Purkinje cell (primary cell): ENCODE results near the gene HOXA11. TPM values are rescaled to one million over a fixed set of nuclear protein-coding genes. Genes with fewer than 3 reads are reported as not detected.

ENCODE experiments used
- polyA plus RNA-seq: library from polyadenylated mRNA; unstranded; fragments of >200 nt; fragmentation: Nextera tagmentation; gene quantifications from 2 replicates; pipeline ENCODE4 v1.2.1, GENCODE V29; 2014

HOXA11 gene
- polyA plus RNA-seq, result not detected in 2 replicates

DNA sequence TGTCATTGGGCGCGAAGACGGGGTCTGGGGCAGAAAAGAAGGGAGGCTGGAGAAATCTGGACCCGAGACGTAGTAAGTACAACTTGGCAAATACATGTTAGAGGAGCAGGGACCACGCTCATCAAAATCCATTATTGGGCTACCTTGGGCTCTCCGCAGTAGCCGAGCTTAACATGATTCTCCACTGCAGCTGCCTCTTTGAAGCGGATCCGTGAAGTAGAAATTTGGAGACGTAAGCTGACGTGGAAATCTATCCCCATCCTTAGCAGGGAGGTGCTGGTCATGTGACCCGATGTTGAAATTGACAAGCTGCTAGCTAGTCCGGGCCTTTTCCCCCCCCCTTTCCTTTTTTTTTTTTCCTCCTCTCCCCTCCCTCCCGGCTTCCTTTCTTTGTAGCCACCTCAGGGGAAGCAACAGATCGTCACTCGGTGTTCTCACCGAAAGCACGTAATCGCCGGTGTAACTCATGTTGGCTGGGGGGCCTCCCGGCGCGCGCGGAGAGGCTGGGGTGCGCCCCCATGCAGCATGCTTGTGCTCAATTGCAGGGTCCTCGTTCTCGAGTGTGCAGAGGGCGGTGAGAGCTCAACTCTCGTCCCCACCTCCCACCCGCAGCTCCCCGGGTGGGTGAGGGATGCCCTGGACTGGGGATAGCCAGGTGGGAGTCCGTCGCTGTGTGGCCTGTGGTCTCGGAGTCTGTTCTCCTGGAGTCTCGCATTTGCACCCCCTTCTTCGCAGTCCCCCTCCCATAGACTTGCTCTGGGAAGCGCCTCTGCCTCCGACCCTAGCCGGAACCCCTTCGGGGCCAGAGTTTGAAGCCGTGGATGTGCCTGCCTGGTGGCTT, at the start of gene HOXA11:
HOXA11 (minus strand) TSS at position 220 of the 841 bp plus-strand sequence; CDS start at position 132, 88 bp downstream.

DNA sequence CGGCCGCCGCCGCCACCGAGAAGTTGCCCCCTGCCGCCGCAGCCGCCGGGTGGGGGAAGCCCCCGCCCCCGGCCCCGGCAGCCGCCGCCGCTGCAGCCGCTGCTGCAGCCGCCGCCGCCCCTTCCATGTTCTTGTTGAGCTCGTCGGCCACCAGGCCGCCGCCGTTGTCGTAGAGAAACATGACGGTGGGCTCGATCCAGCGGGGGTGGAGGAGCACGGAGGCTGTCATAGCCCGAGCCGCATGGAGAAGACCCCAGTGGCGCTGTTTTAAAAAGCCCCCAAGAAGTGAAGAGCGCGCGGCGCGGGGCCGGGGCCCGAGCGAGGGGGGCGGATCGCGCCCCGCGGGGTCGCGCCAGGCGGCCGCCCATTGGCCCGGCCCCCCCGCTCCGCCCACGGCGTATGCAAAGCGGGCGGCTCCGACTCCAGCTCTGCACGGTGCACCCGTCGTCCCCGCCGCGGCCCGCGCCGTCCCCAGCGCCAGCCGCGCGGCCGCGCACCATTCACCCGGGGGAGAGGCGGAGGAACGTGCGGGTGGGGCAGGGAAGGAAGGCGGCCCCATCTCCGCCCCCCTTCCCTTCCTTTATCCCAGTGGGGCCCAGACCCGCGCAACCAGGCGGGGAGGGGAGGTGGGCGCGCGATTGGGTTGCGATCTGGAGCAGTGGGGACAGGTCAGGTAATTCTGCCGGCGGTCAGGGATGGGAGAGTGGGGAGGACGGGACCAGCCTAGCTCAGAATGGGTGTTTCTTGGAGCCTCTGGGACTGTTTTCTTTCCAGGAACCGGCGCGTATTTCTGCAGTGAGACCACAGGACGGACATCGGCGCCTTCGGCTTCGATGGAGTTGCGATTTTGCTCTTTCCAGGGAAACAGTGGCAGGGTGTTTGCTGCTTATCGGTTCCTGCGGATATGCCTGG, 15.1 kb upstream of the HOXA11 start, which contains the start of gene HOXA13:
HOXA13 (minus strand) TSS at position 243 of the 912 bp plus-strand sequence; CDS start at position 229, 14 bp downstream.

DNA sequence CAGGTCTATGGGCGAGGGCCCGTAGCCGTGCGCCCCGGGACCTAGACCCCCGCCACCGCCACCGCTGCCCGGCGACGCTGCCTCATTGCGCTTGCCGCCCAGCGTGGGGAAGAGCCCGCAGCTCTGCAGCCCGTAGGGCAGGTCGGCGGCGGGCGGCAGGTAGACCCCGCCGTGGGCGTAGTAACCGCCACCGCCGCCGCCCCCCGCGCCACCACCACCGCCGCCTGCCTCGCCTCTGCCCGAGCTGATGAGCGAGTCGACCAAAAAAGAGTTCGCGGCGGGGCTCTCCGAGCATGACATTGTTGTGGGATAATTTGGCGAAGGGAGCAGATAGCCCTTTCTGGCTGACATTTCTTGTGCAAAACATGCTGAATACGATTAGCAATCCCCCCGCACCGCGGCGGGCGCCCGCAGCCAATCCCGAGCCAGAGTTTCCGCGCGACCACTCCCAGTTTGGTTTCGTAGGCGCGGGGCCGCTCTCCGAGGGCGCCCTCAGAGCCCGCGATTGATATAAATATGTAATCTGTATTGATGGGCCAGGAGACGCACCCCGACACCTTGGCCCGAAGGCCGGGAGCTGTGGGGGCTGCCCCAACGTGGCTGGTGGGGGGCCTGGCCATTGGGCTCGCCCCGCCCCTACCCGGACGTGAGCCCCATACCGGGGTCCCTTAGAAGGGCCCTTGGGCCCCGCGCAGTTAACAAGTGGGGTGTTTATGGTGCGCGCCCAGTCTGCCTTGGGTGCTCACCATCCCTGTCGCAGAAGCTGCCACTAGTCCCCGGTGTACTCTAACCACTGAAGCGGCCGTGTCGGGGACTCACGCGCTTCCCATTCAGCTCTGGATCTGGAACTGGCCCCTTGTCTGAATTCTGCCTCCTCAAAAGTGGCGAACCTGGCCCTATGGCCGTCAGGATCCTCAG, 10.8 kb downstream of the HOXA11 start, which contains the start of gene HOXA10:
HOXA10 (minus strand) TSS at position 365 of the 918 bp plus-strand sequence; CDS start at position 351, 14 bp downstream.

DNA sequence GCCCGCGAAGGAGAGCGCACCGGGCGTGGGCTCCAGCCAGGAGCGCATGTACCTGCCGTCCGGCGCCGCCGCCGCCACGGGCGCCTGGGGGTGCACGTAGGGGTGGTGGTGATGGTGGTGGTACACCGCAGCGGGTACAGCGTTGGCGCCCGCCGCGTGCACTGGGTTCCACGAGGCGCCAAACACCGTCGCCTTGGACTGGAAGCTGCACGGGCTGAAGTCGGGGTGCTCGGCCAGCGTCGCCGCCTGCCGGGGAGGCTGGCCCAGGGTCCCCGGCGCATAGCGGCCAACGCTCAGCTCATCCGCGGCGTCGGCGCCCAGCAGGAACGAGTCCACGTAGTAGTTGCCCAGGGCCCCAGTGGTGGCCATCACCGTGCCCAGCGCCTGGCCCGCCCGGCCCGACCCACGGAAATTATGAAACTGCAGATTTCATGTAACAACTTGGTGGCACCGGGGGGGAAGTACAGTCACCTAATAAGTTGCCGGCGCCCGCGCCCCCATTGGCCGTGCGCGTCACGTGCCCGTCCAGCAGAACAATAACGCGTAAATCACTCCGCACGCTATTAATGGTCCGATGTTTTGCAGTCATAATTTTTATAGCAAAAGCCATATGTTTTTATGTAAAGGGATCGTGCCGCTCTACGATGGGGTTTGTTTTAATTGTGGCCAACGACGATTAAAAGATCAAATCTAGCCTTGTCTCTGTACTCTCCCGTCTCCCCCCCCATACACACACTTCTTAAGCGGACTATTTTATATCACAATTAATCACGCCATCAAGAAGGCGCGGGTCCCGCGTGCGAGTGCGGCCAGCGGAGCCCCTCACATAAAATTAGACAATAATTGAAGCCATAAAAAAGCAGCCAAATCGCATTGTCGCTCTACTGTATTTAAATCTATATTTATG, 19.7 kb downstream of the HOXA11 start, which contains the start of gene HOXA9:
HOXA9 (minus strand) TSS at position 449 of the 907 bp plus-strand sequence; CDS start at position 369, 80 bp downstream.

DNA sequence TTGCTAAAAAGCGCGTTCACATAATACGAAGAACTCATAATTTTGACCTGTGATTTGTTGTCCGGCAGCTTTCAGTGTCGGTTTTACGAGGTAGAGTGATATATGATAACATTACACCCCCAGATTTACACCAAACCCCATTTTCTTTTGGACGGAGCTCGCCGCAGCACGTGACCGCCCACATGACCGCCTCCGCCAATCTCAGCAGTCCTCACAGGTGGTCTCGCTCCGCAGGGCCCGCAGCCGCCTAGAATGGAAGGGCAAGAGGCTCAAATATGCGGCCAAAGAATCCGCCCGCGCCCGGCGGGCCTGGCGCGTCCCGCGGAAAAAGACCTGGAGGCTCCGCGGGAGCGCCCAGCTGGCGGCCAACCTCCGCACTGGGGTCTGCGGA, 28.5 kb downstream of the HOXA11 start, which contains the start of gene HOXA7:
HOXA7 (minus strand) TSS at position 168 of the 391 bp plus-strand sequence; CDS start at position 38, 130 bp downstream.

DNA sequence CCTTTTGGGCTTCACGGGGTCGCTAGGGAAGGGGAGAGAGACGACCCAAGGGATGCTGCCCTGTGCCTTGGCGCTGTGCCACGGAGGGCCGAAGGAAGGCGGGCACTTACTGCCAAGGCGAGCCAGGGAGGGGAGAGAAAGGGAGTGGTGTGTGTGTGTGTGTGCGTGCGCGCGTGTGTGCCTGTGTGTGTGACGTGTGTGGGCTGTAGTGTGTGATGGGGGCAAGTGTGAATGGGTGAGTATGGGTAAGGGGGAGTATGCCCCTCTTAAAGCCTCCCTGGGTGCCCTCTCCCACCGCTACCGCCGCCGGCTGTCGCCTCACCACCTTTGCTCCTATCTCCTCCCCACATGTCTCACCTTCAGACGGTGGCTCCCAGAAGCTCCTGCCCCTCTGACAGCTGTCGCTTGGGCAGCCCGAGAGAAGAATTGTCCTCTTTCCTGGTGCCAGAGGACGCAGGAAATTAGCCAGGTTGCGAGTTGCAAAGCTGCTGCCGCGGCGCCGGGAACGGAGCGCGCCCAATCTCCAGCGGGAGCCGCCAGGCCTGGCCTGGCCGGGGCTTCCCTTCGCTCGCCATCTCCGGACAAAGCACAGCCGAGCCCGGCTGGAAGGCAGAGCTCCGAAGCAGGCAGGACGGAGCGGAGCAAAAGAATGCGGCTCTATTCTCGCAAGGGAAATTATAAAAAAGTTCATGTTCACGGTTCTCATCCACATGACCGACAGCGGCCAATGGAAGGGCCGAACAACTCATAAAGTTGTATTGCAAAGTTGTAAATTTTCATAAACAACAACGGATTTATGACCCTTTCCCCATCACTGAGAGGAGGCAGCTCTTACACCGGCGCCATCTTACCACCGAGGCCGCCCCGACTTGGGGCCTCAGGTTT, 32.9 kb downstream of the HOXA11 start, which contains the start of gene HOXA3:
HOXA3 (minus strand) TSS at position 653 of the 885 bp plus-strand sequence. CDS start 41,943 bp downstream, outside the sequence.

DNA sequence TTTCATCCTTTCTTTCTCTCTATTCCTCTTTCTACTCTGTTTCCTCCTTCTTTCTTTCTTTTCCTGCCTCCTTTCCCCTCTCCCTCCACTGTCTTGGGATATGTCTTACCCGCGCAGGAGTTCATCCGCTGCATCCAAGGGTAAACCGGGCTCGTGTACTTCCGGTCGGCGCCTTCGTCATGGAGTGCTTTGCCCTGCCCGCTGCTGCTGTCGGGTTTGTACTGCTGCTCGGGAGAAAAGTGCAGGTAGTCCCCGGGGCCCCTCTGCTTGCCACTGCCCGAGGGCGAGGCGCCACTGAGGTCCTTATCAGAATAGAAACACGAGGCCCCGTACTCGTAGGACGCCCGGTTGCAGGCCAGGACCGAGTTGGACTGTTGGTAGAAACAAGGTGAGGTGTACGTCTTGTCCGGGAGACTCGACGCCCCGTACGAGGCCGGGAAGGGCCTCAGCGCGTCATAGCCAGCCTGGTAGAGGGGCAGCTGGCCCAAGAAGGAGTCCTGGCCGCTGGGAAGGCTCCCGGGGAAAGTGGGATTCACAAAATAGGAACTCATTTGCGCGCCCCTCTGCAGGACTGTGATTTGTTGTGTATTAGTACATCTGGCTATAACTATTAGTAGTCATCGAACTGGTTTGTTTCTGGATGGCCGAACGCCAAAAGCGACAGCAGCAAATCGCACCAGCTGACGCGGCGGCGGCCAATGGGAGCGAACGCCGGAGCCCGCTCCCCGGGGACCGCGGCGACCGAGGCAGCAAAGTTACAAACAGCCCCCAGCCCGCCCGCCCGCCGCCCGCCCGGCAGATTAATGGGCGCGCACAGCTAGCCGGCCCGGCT, 37.6 kb downstream of the HOXA11 start, which contains the start of gene HOXA6:
HOXA6 (minus strand) TSS at position 576 of the 832 bp plus-strand sequence; CDS start at position 551, 25 bp downstream.

DNA sequence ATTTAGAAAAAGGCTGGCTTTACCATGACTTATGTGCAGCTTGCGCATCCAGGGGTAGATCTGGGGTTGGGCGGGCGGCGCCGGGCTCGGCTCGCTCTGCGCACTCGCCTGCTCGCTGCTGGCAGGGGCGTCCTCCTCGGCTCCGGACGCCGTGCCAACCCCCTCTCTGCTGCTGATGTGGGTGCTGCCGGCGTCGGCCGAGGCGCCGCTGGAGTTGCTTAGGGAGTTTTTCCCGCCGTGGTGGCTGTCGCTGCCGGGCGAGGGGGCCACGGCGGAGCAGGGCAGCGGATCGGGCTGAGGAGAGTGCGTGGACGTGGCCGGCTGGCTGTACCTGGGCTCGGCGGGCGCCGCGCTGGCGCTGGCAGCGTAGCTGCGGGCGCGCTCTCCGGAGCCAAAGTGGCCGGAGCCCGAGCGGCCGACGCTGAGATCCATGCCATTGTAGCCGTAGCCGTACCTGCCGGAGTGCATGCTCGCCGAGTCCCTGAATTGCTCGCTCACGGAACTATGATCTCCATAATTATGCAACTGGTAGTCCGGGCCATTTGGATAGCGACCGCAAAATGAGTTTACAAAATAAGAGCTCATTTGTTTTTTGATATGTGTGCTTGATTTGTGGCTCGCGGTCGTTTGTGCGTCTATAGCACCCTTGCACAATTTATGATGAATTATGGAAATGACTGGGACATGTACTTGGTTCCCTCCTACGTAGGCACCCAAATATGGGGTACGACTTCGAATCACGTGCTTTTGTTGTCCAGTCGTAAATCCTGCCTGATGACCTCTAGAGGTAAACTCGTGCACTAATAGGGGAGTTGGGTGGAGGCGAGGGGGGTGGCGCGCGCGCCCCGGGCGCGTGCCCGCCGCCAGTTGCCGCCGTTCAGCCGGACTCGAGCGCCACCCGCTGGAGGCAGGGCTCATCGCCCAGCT, 41.7 kb downstream of the HOXA11 start, which contains the start of gene HOXA5:
HOXA5 (minus strand) TSS at position 659 of the 927 bp plus-strand sequence; CDS start at position 585, 74 bp downstream.

Other genes starting within 250 kb of the HOXA11 start
- gene HOXA1, start 89.2 kb downstream of the HOXA11 start, polyA plus RNA-seq, result not detected in 2 replicates
- gene HOXA2, start 82.5 kb downstream of the HOXA11 start, polyA plus RNA-seq, result not detected in 2 replicates
- gene HOXA4, start 54.5 kb downstream of the HOXA11 start, polyA plus RNA-seq, result not detected in 2 replicates
- gene HOXA5, start 41.6 kb downstream of the HOXA11 start, polyA plus RNA-seq, result not detected in 2 replicates
- not detected in 2 replicates for gene HOXA6, start 37.5 kb downstream of the HOXA11 start, polyA plus RNA-seq
- gene HOXA3, start 32.6 kb downstream of the HOXA11 start, polyA plus RNA-seq, result not detected in 2 replicates
- not detected in 2 replicates for gene HOXA7, start 28.6 kb downstream of the HOXA11 start, polyA plus RNA-seq
- gene HOXA9, start 19.7 kb downstream of the HOXA11 start, polyA plus RNA-seq, result not detected in 2 replicates
- not detected in 2 replicates for gene HOXA10, start 10.9 kb downstream of the HOXA11 start, polyA plus RNA-seq
- not detected in 2 replicates for gene HOXA13, start 14.9 kb upstream of the HOXA11 start, polyA plus RNA-seq
- gene EVX1, start 57.6 kb upstream of the HOXA11 start, polyA plus RNA-seq, result not detected in 2 replicates